HEK293 (cell line): ENCODE results near the gene IL3RA.

Source experiments
- CTCF ChIA-PET: fragments of 350-600 bp; formaldehyde crosslinking; extraction: SDS; loops from one replicate; lab custom pipeline; 2021; ENCODE audit warnings: antibody characterized with exemption; lab: Yijun Ruan, JAX
- POLR2A ChIA-PET: fragments of 300-600 bp; formaldehyde crosslinking; extraction: SDS; loops from one replicate; lab custom pipeline; 2020; ENCODE audit warnings: antibody characterized with exemption, inconsistent platforms; lab: Yijun Ruan, JAX
- H3K27ac ChIP-seq: fragments of 200-500 bp; sonication (Bioruptor generic); 2 replicates; pipeline ENCODE4 v1.5.1; 2014; ENCODE audit warnings: low read depth, low read length, control low read depth, inconsistent platforms; ENCODE audit errors: extremely low read depth
- H3K36me3 ChIP-seq, 2 experiments: fragments of 200-500 bp in 1 of 2; sonication (Bioruptor generic) in 1 of 2; 1 replicate in 1 of 2; 2 replicates in 1 of 2; pipeline ENCODE4 v1.5.1; 2014 to 2017; ENCODE audit warnings: inconsistent platforms in 2 of 2, low read length in 2 of 2; ENCODE audit not compliant: control insufficient read depth in 2 of 2, insufficient read depth in 1 of 2
- H3K4me1 ChIP-seq: fragments of 200-500 bp; sonication (Bioruptor generic); 2 replicates; pipeline ENCODE4 v1.5.1; 2014; ENCODE audit warnings: mild to moderate bottlenecking, low read length, inconsistent platforms; ENCODE audit not compliant: control insufficient read depth, insufficient read depth
- H3K4me3 ChIP-seq: 2 replicates; pipeline ENCODE4 v1.5.1; 2011; ENCODE audit warnings: low read depth, mild to moderate bottlenecking, control low read depth, low read length, moderate library complexity
- H3K9me3 ChIP-seq: fragments of 200-500 bp; sonication (Bioruptor generic); 2 replicates; pipeline ENCODE4 v1.5.1; 2014; ENCODE audit warnings: low read depth, low read length, inconsistent platforms; ENCODE audit not compliant: control insufficient read depth, insufficient read depth
- BCL11A ChIP-seq: fragments of 450-650 bp; formaldehyde crosslinking; IDR thresholded peaks from 2 replicates; pipeline ENCODE4 v1.5.1; 2016; ENCODE audit warnings: low read depth, missing biosample characterization, missing genetic modification characterization
- KLF9 ChIP-seq: fragments of 450-650 bp; formaldehyde crosslinking; IDR thresholded peaks from 2 replicates; pipeline ENCODE4 v1.5.1; 2016; ENCODE audit warnings: missing biosample characterization, missing genetic modification characterization, low read depth
- PRDM1 ChIP-seq: fragments of 450-650 bp; formaldehyde crosslinking; IDR thresholded peaks from 2 replicates; pipeline ENCODE4; 2016; ENCODE audit warnings: missing biosample characterization, missing genetic modification characterization
- REPIN1 ChIP-seq: fragments of 450-650 bp; formaldehyde crosslinking; IDR thresholded peaks from 2 replicates; pipeline ENCODE4 v1.5.1; 2017; ENCODE audit warnings: missing biosample characterization, missing genetic modification characterization, low read depth
- TRIM28 ChIP-seq: IDR thresholded peaks from 2 replicates; pipeline ENCODE4 v1.6.1; 2011; ENCODE audit warnings: low read length, control low read depth, borderline replicate concordance
- ZFP37 ChIP-seq: fragments of 450-650 bp; formaldehyde crosslinking; IDR thresholded peaks from 2 replicates; pipeline ENCODE4 v1.5.1; 2016; ENCODE audit warnings: missing biosample characterization, missing genetic modification characterization
- ZFP69B ChIP-seq: fragments of 450-650 bp; formaldehyde crosslinking; IDR thresholded peaks from 2 replicates; pipeline ENCODE4 v1.5.1; 2016; ENCODE audit warnings: missing biosample characterization, missing genetic modification characterization
- ZNF16 ChIP-seq: fragments of 450-650 bp; formaldehyde crosslinking; IDR thresholded peaks from 2 replicates; pipeline ENCODE4 v1.5.1; 2016; ENCODE audit warnings: low read depth, missing biosample characterization, missing genetic modification characterization
- ZNF169 ChIP-seq: fragments of 450-650 bp; formaldehyde crosslinking; IDR thresholded peaks from 2 replicates; pipeline ENCODE4 v1.5.1; 2016; ENCODE audit warnings: missing biosample characterization, missing genetic modification characterization
- ZNF302 ChIP-seq: fragments of 450-650 bp; formaldehyde crosslinking; IDR thresholded peaks from 2 replicates; pipeline ENCODE4 v1.5.1; 2016; ENCODE audit warnings: missing biosample characterization, missing genetic modification characterization, low read depth
- ZNF350 ChIP-seq: fragments of 450-650 bp; formaldehyde crosslinking; IDR thresholded peaks from 2 replicates; pipeline ENCODE4 v1.5.0; 2017; ENCODE audit warnings: missing biosample characterization, mild to moderate bottlenecking, missing genetic modification characterization
- ZNF404 ChIP-seq: fragments of 450-650 bp; formaldehyde crosslinking; IDR thresholded peaks from 2 replicates; pipeline ENCODE4 v1.5.1; 2017; ENCODE audit warnings: missing biosample characterization, missing genetic modification characterization
- ZNF48 ChIP-seq: fragments of 450-650 bp; formaldehyde crosslinking; IDR thresholded peaks from 2 replicates; pipeline ENCODE4 v1.5.1; 2016; ENCODE audit warnings: missing biosample characterization, missing genetic modification characterization
- ZNF664 ChIP-seq: fragments of 450-650 bp; formaldehyde crosslinking; IDR thresholded peaks from 2 replicates; pipeline ENCODE4 v1.5.1; 2016; ENCODE audit warnings: missing biosample characterization, missing genetic modification characterization
- ZNF677 ChIP-seq: fragments of 450-650 bp; IDR thresholded peaks from 2 replicates; pipeline ENCODE4 v1.5.0; 2018; ENCODE audit warnings: missing biosample characterization, mild to moderate bottlenecking, missing genetic modification characterization, moderate library complexity
- ZNF768 ChIP-seq: fragments of 450-650 bp; formaldehyde crosslinking; IDR thresholded peaks from 2 replicates; pipeline ENCODE4 v1.5.1; 2018; ENCODE audit warnings: missing biosample characterization, mild to moderate bottlenecking, missing genetic modification characterization
- ZSCAN23 ChIP-seq: fragments of 450-650 bp; formaldehyde crosslinking; IDR thresholded peaks from 2 replicates; pipeline ENCODE4 v1.5.1; 2016; ENCODE audit warnings: missing biosample characterization, missing genetic modification characterization
- ZSCAN30 ChIP-seq: fragments of 450-650 bp; IDR thresholded peaks from 2 replicates; pipeline ENCODE4 v1.5.1; 2018; ENCODE audit warnings: missing biosample characterization, mild to moderate bottlenecking, missing genetic modification characterization, moderate library complexity
- TF ChIP-seq, protein P1 (sequence below): fragments of 450-650 bp; formaldehyde crosslinking; conservative IDR thresholded peaks from 2 replicates; pipeline ENCODE4 v1.5.1; 2016; ENCODE audit warnings: low read depth, missing biosample characterization, missing genetic modification characterization
- TF ChIP-seq, protein P2 (sequence below): fragments of 450-650 bp; formaldehyde crosslinking; IDR thresholded peaks from 2 replicates; pipeline ENCODE4 v1.5.1; 2017; ENCODE audit warnings: missing biosample characterization, missing genetic modification characterization

Gene IL3RA

DNA sequence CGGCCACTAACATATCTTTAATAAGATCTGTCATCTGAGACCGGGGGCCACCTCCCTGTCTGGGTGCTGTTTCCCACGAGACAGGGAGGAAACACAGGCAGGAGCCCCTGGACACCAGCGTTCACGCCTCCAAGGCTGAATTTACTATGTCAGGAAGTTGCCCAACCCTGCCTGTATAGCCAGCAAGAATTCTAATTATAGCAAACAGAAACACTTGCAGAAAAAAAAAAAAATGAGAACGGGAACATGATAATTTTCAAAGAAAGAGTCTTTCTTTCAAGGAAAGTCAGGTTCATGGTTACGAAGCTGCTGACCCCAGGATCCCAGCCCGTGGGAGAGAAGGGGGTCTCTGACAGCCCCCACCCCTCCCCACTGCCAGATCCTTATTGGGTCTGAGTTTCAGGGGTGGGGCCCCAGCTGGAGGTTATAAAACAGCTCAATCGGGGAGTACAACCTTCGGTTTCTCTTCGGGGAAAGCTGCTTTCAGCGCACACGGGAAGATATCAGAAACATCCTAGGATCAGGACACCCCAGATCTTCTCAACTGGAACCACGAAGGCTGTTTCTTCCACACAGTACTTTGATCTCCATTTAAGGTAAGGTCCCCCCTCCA lies at the start of gene IL3RA:
TSS of gene IL3RA (plus strand) at position 455 of the 613 bp plus-strand sequence. CDS start 4,981 bp downstream, outside the sequence.
- ChIA-PET POLR2A (no interaction called here), CTCF (no interaction called here)
- Histone ChIP-seq H3K36me3 (no peaks in the 10 kb centered on the region), H3K4me1 (no peaks in the 10 kb centered on the region), H3K9me3 (no peaks in the 10 kb centered on the region), H3K4me3 (no peak within 1 kb of the TSS), H3K27ac (no peak within 1 kb of the TSS)
- TF ChIP-seq PRDM1 (tag by site-specific recombination) (peak; percentile 15; the same call in 1 of the 2 replicates), BCL11A (tag by site-specific recombination) (no peak)

DNA sequence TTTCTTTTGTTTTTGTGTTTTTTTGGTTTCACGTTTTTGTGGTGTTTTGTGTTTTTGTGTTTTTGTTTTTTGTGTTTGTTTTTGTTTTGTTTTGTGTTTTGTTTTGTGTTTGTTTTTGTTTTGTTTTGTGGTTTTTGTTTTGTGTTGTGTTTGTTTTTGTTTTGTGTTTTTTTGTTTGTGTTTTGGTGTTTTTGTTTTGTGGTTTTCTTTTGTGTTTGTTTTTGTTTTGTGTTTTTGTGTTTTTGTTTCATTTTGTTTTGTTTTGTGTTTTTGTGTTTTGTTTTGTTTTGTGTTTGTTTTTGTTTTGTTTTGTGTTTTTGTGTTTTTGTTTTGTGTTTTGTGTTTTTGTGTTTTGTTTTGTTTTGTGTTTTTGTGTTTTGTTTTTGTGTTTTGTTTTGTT lies 47.0 kb upstream of the IL3RA start:
- Histone ChIP-seq H3K36me3 (no peaks in the 10 kb centered on the region), H3K4me3 (no peak overlapping the region), H3K4me1 (no peaks in the 10 kb centered on the region), H3K9me3 (no peaks in the 10 kb centered on the region), H3K27ac (no peak overlapping the region)
- ChIA-PET CTCF (no interaction called here), POLR2A (no interaction called here)
- TF ChIP-seq ZSCAN30 (tag by site-specific recombination) (no peak), ZNF350 (tag by site-specific recombination) (no peak), ZNF664 (no peak), ZNF677 (tag by site-specific recombination) (no peak), TRIM28 (no peak), ZNF768 (no peak), KLF9 (tag by site-specific recombination) (no peak), ZNF404 (tag by site-specific recombination) (no peak), ZNF16 (tag by site-specific recombination) (no peak), ZNF302 (tag by site-specific recombination) (no peak), ZFP69B (no peak), REPIN1 (tag by site-specific recombination) (no peak), ZNF169 (tag by site-specific recombination) (no peak), ZNF48 (tag by site-specific recombination) (no peak), PRDM1 (tag by site-specific recombination) (no peak), ZFP37 (tag by site-specific recombination) (no peak), ZSCAN23 (tag by site-specific recombination) (no peak)
- TF ChIP-seq, protein P1, sequence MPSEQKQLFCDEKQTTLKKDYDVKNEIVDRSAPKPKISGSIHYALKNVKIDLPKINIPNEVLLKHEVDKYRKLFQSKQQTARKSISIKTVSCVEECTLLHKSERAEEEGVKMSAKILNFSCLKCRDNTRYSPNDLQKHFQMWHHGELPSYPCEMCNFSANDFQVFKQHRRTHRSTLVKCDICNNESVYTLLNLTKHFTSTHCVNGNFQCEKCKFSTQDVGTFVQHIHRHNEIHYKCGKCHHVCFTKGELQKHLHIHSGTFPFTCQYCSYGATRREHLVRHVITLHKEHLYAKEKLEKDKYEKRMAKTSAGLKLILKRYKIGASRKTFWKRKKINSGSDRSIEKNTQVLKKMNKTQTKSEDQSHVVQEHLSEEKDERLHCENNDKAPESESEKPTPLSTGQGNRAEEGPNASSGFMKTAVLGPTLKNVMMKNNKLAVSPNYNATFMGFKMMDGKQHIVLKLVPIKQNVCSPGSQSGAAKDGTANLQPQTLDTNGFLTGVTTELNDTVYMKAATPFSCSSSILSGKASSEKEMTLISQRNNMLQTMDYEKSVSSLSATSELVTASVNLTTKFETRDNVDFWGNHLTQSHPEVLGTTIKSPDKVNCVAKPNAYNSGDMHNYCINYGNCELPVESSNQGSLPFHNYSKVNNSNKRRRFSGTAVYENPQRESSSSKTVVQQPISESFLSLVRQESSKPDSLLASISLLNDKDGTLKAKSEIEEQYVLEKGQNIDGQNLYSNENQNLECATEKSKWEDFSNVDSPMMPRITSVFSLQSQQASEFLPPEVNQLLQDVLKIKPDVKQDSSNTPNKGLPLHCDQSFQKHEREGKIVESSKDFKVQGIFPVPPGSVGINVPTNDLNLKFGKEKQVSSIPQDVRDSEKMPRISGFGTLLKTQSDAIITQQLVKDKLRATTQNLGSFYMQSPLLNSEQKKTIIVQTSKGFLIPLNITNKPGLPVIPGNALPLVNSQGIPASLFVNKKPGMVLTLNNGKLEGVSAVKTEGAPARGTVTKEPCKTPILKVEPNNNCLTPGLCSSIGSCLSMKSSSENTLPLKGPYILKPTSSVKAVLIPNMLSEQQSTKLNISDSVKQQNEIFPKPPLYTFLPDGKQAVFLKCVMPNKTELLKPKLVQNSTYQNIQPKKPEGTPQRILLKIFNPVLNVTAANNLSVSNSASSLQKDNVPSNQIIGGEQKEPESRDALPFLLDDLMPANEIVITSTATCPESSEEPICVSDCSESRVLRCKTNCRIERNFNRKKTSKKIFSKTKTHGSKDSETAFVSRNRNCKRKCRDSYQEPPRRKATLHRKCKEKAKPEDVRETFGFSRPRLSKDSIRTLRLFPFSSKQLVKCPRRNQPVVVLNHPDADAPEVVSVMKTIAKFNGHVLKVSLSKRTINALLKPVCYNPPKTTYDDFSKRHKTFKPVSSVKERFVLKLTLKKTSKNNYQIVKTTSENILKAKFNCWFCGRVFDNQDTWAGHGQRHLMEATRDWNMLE = no peak
- TF ChIP-seq, protein P2, sequence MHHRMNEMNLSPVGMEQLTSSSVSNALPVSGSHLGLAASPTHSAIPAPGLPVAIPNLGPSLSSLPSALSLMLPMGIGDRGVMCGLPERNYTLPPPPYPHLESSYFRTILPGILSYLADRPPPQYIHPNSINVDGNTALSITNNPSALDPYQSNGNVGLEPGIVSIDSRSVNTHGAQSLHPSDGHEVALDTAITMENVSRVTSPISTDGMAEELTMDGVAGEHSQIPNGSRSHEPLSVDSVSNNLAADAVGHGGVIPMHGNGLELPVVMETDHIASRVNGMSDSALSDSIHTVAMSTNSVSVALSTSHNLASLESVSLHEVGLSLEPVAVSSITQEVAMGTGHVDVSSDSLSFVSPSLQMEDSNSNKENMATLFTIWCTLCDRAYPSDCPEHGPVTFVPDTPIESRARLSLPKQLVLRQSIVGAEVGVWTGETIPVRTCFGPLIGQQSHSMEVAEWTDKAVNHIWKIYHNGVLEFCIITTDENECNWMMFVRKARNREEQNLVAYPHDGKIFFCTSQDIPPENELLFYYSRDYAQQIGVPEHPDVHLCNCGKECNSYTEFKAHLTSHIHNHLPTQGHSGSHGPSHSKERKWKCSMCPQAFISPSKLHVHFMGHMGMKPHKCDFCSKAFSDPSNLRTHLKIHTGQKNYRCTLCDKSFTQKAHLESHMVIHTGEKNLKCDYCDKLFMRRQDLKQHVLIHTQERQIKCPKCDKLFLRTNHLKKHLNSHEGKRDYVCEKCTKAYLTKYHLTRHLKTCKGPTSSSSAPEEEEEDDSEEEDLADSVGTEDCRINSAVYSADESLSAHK (tag by site-specific recombination) = no peak
